Adrenal gland (tissue), 12 donors: ENCODE measurements around the gene NOP14. TPM values are rescaled to one million over a fixed set of nuclear protein-coding genes. Genes with fewer than 3 reads are reported as not detected.
A peak's percentile ranks its signal among the peaks of the same experiment; 100 is the strongest.

ENCODE experiments used
- DNase-seq, 7 donors: peaks; one replicate each; pipeline ENCODE4 v3.0.0-alpha.2; 2019 to 2020
- H3K27ac ChIP-seq, 5 donors: fragments of 200-600 bp; sonication (generic) in 4 of 5; 1 replicate in 3 of 5; 2 replicates in 2 of 5; pipeline versions ENCODE4 v1.5.1 to v1.8.0; 2016 to 2020; ENCODE audit warnings: mild to moderate bottlenecking in 1 of 5
- H3K27me3 ChIP-seq: fragments of 200-600 bp; 2 replicates; pipeline ENCODE4 v1.8.0; 2021
- H3K36me3 ChIP-seq, 2 donors: fragments of 200-600 bp; replicated peaks in 1 of 2; 1 replicate in 1 of 2; 2 replicates in 1 of 2; pipeline versions ENCODE4 v1.5.1 to v1.8.0; 2018 to 2022
- H3K4me1 ChIP-seq, 2 donors: fragments of 200-600 bp; replicated peaks in 1 of 2; 1 replicate in 1 of 2; 2 replicates in 1 of 2; pipeline versions ENCODE4 v1.5.1 to v1.8.0; 2018 to 2021
- H3K4me3 ChIP-seq, 4 donors: fragments of 200-600 bp; sonication (generic) in 3 of 4; one replicate each; pipeline ENCODE4 v1.5.1; 2016 to 2018
- H3K9me3 ChIP-seq, 3 donors: fragments of 200-600 bp; sonication (generic) in 1 of 3; replicated peaks in 1 of 3; 1 replicate in 2 of 3; 2 replicates in 1 of 3; pipeline versions ENCODE4 v1.5.1 to v1.8.0; 2016 to 2021
- CTCF ChIP-seq, 6 experiments: fragments of 450-650 bp in 4 of 6; fragments of 200-600 bp in 2 of 6; sonication (generic) in 1 of 6; IDR thresholded peaks; 1 replicate in 5 of 6; 2 replicates in 1 of 6; pipeline versions ENCODE4 v1.5.1 to v1.8.0; 2016 to 2021; ENCODE audit warnings: antibody characterized with exemption in 6 of 6, mild to moderate bottlenecking in 2 of 6, moderate library complexity in 1 of 6
- POLR2A ChIP-seq, 2 donors: fragments of 450-650 bp; IDR thresholded peaks; one replicate each; pipeline ENCODE4 v1.6.1; 2017; ENCODE audit warnings: antibody characterized with exemption in 2 of 2, mild to moderate bottlenecking in 2 of 2, moderate library complexity in 1 of 2
- WGBS, 4 donors: extraction: QIAGEN DNeasy Blood & Tissue Kit in 2 of 4; methylation state at CpG; one replicate each; pipeline versions ENCODE4 v1.1.5 to v1.1.7; 2013 to 2017; 5-methylcytosine and 5-hydroxymethylcytosine counted together
- intact Hi-C, 2 donors: fragments of 100-400 bp; cut with DNase I; formaldehyde crosslinking; loops; one replicate each; pipeline versions ENCODE4 v1.14.1 to v1.15.0; 2022 to 2023
- polyA plus RNA-seq, 3 donors: library from polyadenylated mRNA; stranded (reverse); fragments of 200-250 nt in 2 of 3; fragments of 350-450 nt in 1 of 3; fragmentation: Illumina TruSeq in 1 of 3; extraction: RNeasy Lipid Tissue Mini Kit (QIAGEN cat#74804) in 1 of 3; gene quantifications; one replicate each; pipeline ENCODE4 v1.2.3, GENCODE V29; 2013 to 2014
- total RNA-seq, 9 donors: library from RNA; depleted of rRNA in 4 of 9; stranded (reverse); fragments of >200 nt in 4 of 9; fragments of 120-200 nt in 1 of 9; fragmentation: NEBNext Ultra II Directional in 1 of 9; extraction: Animal tissue kit (Norgen Biotek cat#: 25700) in 1 of 9; gene quantifications; one replicate each; pipeline versions ENCODE4 v1.1.0 to v1.2.4, GENCODE V29; 2013 to 2023
- donor health status: healthy with polysubstance abuse.
- donor health status: Bipolar disorder and iron deficiency.
- donor health status: DM: yes; HTN: yes; CAD: no.
- donor health status: DM: no; HTN: no; CAD: no.
- donor health status: DM: no; HTN: no; CAD: no.
- donor health status: DM: yes; HTN: yes; CAD: no.

NOP14 gene
- total and polyA plus RNA-seq, 12 donors = 16.4 to 56.5 (median 25.5) TPM

- WGBS, 4 donors = 0 to 4% (median 1%) methylated on average over 5 to 70 of the region's 70 CpGs
- Histone ChIP-seq H3K4me3 (peak overlapping the region; percentile 3 to 98 (median 82)), H3K36me3 (peaks cover 0 to 40% of the 10 kb centered on the region in 2 donors), H3K27ac (peak overlapping the region; percentile 57 to 95 (median 84)), H3K9me3 (no peaks in the 10 kb centered on the region), H3K27me3 (no peaks in the 10 kb centered on the region), H3K4me1 (peaks cover 16 to 38% of the 10 kb centered on the region in 2 donors)
- peak; percentile 80 to 91 for TF ChIP-seq POLR2A (IDR thresholded peaks at IDR 0.05)
- TF ChIP-seq CTCF (IDR thresholded peaks at IDR 0.05) = peak in 2 of 6 experiments; percentile 46 to 48
- intact Hi-C loops = loop anchor here (10.0 kb wide), 2 partner anchors 90 to 170 kb away; partner anchors contain the start of gene ADD1 (in 2 of the 2)
- DNase-seq = peak; percentile 91 to 97 (median 97)
Observed at GRCh38 chr4:2934813-2935761, 28.1 kb downstream of the NOP14 start.

GRCh38 chr4:2934077-2934812 is 29.0 kb downstream of the NOP14 start:
- peak overlapping the region in 2 of 4 donors; percentile 85 to 98 for H3K4me3 ChIP-seq
- peaks cover 16 to 38% of the 10 kb centered on the region in 2 donors for H3K4me1 ChIP-seq
- H3K36me3 ChIP-seq = peaks cover 0 to 40% of the 10 kb centered on the region in 2 donors
- DNase-seq = peak in 6 of 7 donors; percentile 52 to 77 (median 66)
- no peaks in the 10 kb centered on the region for H3K9me3 ChIP-seq
- intact Hi-C loops = loop anchor here (10.0 kb wide), 2 partner anchors 89 to 169 kb away; partner anchors contain the start of gene ADD1 (in 2 of the 2)
- WGBS, 4 donors = 0 to 1% (median 1%) methylated on average over 2 to 89 of the region's 93 CpGs; no CpG with 5 or more reads in 1 of the 4 donors
- no peaks in the 10 kb centered on the region for H3K27me3 ChIP-seq
- TF ChIP-seq POLR2A (IDR thresholded peaks at IDR 0.05) (no peak), CTCF (IDR thresholded peaks at IDR 0.05) (no peak)
- peak overlapping the region in 4 of 5 donors; percentile 24 to 95 (median 76) for H3K27ac ChIP-seq

DNA sequence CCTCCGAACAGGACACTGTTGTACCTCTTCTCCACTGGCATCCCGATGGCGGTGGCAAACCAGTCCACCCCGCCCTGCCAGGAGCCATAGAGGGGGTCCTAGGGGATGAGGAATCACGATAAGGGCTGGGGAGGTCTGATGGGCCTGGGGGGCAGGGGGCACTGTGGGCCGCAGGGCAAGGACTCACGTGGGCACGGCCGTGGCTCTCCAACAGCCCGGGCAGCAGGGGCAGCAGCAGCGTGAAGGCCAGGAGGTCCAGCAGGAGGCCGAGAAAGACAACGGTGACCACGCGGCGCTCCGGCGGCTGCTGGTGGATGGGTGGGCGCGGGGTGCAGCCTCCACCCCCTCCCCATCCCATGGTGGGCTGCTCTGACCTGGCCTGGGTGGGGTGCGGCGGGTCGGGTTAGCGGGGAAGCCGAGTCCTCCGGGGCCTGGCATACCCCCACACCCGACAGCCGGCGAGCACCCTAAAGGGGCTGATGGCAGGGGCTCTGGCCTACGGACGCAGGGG is 29.6 kb downstream of the NOP14 start:
- Histone ChIP-seq H3K36me3 (peaks cover 0 to 40% of the 10 kb centered on the region in 2 donors), H3K9me3 (no peaks in the 10 kb centered on the region), H3K27me3 (no peaks in the 10 kb centered on the region), H3K4me1 (peaks cover 16 to 38% of the 10 kb centered on the region in 2 donors), H3K4me3 (peak overlapping the region in 2 of 4 donors; percentile 85 to 98), H3K27ac (peak overlapping the region in 3 of 5 donors; percentile 24 to 95 (median 57))
- TF ChIP-seq POLR2A (IDR thresholded peaks at IDR 0.05) = no peak
- TF ChIP-seq CTCF (IDR thresholded peaks at IDR 0.05) = no peak
- 4 to 71% (median 16%) methylated on average over 4 to 31 of the region's 31 CpGs for WGBS, 4 donors
- DNase-seq = peak in 1 of 7 donors; percentile 31
- intact Hi-C loops = loop anchor here (10.0 kb wide), 2 partner anchors 89 to 169 kb away; partner anchors contain the start of gene ADD1 (in 2 of the 2)
